GM12878 (cell line): Measurements from ENCODE around the gene PALMD. TPM values are rescaled to one million over a fixed set of nuclear protein-coding genes. Genes with fewer than 3 reads are reported as not detected.

Experiments
- ATAC-seq: fragments of 200-7000 bp; cut with Tn5 transposase; 3 replicates; pipeline ENCODE4 v1.9.1; 2020; ENCODE audit warnings: mild to moderate bottlenecking, moderate library complexity
- BruUV-seq: library from RNA; stranded (reverse); fragments of 400-500 nt; replicated peaks from 2 replicates; lab custom pipeline; 2021; lab: Mats Ljungman, UMichigan
- CTCF ChIA-PET: fragments of 300-600 bp; sonication (Branson Sonifier 250); formaldehyde crosslinking; extraction: SDS; loops from one replicate; lab custom pipeline; 2021; ENCODE audit warnings: inconsistent platforms; lab: Yijun Ruan, JAX
- POLR2A ChIA-PET: fragments of 350-600 bp; formaldehyde crosslinking; extraction: SDS; loops from one replicate; lab custom pipeline; 2021; ENCODE audit warnings: inconsistent platforms; lab: Charles Lee
- RAD21 ChIA-PET: fragments of 300-600 bp; sonication (Branson Sonifier 250); formaldehyde crosslinking; loops from one replicate; lab custom pipeline; 2023; ENCODE audit warnings: antibody characterized with exemption; ENCODE audit not compliant: unreplicated experiment; lab: Charles Lee
- SMC1A ChIA-PET: fragments of 300-600 bp; sonication (Branson Sonifier 250); formaldehyde crosslinking; loops from one replicate; lab custom pipeline; 2023; ENCODE audit not compliant: unreplicated experiment, uncharacterized antibody; lab: Charles Lee
- DNase-seq: peaks from one replicate; pipeline ENCODE4 v3.0.0-alpha.2; 2011; ENCODE audit warnings: low read depth, low spot score
- FAIRE-seq: peaks from 3 replicates; lab custom pipeline; 2011; peaks lifted over from hg19 to GRCh38; lab: Jason Lieb, UNC
- H2AFZ ChIP-seq: 2 replicates; pipeline ENCODE4 v1.6.0; 2011; ENCODE audit warnings: low read depth, low read length, control low read depth; ENCODE audit not compliant: control insufficient read depth
- H3K27ac ChIP-seq: 2 replicates; pipeline ENCODE4 v1.5.1; 2011; ENCODE audit warnings: control low read depth; ENCODE audit not compliant: control insufficient read depth, insufficient read depth
- H3K27me3 ChIP-seq, 2 experiments: replicated peaks in 1 of 2; 2 replicates each; pipeline versions ENCODE4 v1.6.0 to v1.6.1; 2011; ENCODE audit warnings: low read length in 1 of 2; ENCODE audit not compliant: control insufficient read depth in 2 of 2, insufficient read depth in 2 of 2
- H3K36me3 ChIP-seq, 2 experiments: 2 replicates each; pipeline ENCODE4 v1.5.1; 2011; ENCODE audit warnings: low read length in 1 of 2; ENCODE audit not compliant: control insufficient read depth in 2 of 2, insufficient read depth in 2 of 2
- H3K4me1 ChIP-seq: 2 replicates; pipeline ENCODE4 v1.6.1; 2011; ENCODE audit warnings: mild to moderate bottlenecking, low read length, moderate library complexity, mixed read lengths; ENCODE audit not compliant: control insufficient read depth, insufficient read depth
- H3K4me2 ChIP-seq: 2 replicates; pipeline ENCODE4 v1.6.0; 2011; ENCODE audit warnings: control low read depth; ENCODE audit not compliant: control insufficient read depth, insufficient read depth
- H3K4me3 ChIP-seq: fragments of 200-600 bp; sonication (generic); 2 replicates; pipeline ENCODE4 v1.5.1; 2016
- H3K79me2 ChIP-seq: 2 replicates; pipeline ENCODE4 v1.6.0; 2011; ENCODE audit warnings: low read length; ENCODE audit not compliant: control insufficient read depth, insufficient read depth
- H3K9ac ChIP-seq: 2 replicates; pipeline ENCODE4 v1.8.0; 2011; ENCODE audit warnings: low read length, control low read depth, mixed read lengths; ENCODE audit not compliant: control insufficient read depth, insufficient read depth
- H3K9me3 ChIP-seq: replicated peaks from 3 replicates; pipeline ENCODE4 v1.5.1; 2011; ENCODE audit warnings: mild to moderate bottlenecking, low read length; ENCODE audit not compliant: control insufficient read depth, insufficient read depth
- H4K20me1 ChIP-seq: 2 replicates; pipeline ENCODE4 v1.6.0; 2011; ENCODE audit not compliant: control insufficient read depth, insufficient read depth
- ASH2L ChIP-seq: fragments of 300-600, 200-600 bp; sonication (generic); IDR thresholded peaks from 2 replicates; pipeline ENCODE4 v1.6.1; 2017; ENCODE audit warnings: low read depth, mild to moderate bottlenecking, borderline replicate concordance
- ATF7 ChIP-seq: fragments of 450-650 bp; IDR thresholded peaks from 2 replicates; pipeline ENCODE4 v1.6.1; 2016; ENCODE audit warnings: low read depth, mild to moderate bottlenecking
- CBX3 ChIP-seq: fragments of 200-600 bp; sonication (generic); IDR thresholded peaks from 2 replicates; pipeline ENCODE4 v1.6.1; 2016; ENCODE audit warnings: low read depth, borderline replicate concordance
- CBX5 ChIP-seq: sonication (generic); IDR thresholded peaks from 2 replicates; pipeline ENCODE4 v1.6.1; 2016; ENCODE audit warnings: low read depth, moderate library complexity, mild to moderate bottlenecking, inconsistent platforms
- CREM ChIP-seq: IDR thresholded peaks from 2 replicates; pipeline ENCODE4 v1.6.1; 2014; ENCODE audit warnings: antibody characterized with exemption, low read depth
- E2F8 ChIP-seq: fragments of 450-650 bp; IDR thresholded peaks from 2 replicates; pipeline ENCODE4 v1.6.1; 2018; ENCODE audit warnings: mild to moderate bottlenecking, low read depth, moderate library complexity; ENCODE audit not compliant: partially characterized antibody
- EP300 ChIP-seq, 2 experiments: fragments of 150-350 bp in 1 of 2; IDR thresholded peaks; 2 replicates each; pipeline ENCODE4 v1.6.1; 2011 to 2012; ENCODE audit warnings: low read depth in 2 of 2, low read length in 2 of 2, borderline replicate concordance in 1 of 2, improper control_type of control experiment in 1 of 2, inconsistent platforms in 1 of 2; ENCODE audit not compliant: control insufficient read depth in 1 of 2
- GABPA ChIP-seq: IDR thresholded peaks from 2 replicates; pipeline ENCODE4 v1.6.1; 2014; ENCODE audit warnings: antibody characterized with exemption, low read depth, mild to moderate bottlenecking, inconsistent platforms
- RELA ChIP-seq: fragments of 450-650 bp; IDR thresholded peaks from 2 replicates; pipeline ENCODE4 v1.8.0; 2014; ENCODE audit warnings: borderline replicate concordance; ENCODE audit not compliant: partially characterized antibody
- ZNF217 ChIP-seq: fragments of 450-650 bp; IDR thresholded peaks from 2 replicates; pipeline ENCODE4 v1.6.1; 2017; ENCODE audit warnings: antibody characterized with exemption, mild to moderate bottlenecking
- in situ Hi-C: fragments of 300-500 bp; cut with MboI; formaldehyde crosslinking; loops from 9 replicates; pipeline ENCODE4 v1.14.3; 2018; ENCODE audit warnings: mixed read lengths
- intact Hi-C: fragments of 100-400 bp; cut with micrococcal nuclease; formaldehyde crosslinking; loops from one replicate; pipeline ENCODE4 v1.14.2; 2022; ENCODE audit not compliant: unreplicated experiment
- polyA plus RNA-seq, 11 experiments: library from polyadenylated mRNA; depleted of rRNA in 4 of 11; unstranded in 6 of 11; stranded (reverse) in 5 of 11; fragments of >200 nt; fragmentation: Nextera tagmentation in 4 of 11; fragmentation: Illumina TruSeq in 1 of 11; extraction: Ambion mirVana in 4 of 11; extraction: Trizol in 1 of 11; gene quantifications; 1 replicate in 1 of 11; 2 replicates in 10 of 11; pipeline versions ENCODE4 v1.2.1 to v1.2.3, GENCODE V29; 2011 to 2016; ENCODE audit warnings: inconsistent platforms in 2 of 11, missing spikeins in 2 of 11, low read depth in 1 of 11
- total RNA-seq, 4 experiments: library from RNA; depleted of rRNA in 3 of 4; stranded (reverse); fragments of >200 nt in 3 of 4; fragmentation: Illumina TruSeq in 1 of 4; extraction: Trizol in 1 of 4; gene quantifications; 2 replicates each; pipeline versions ENCODE4 v1.2.1 to v1.2.3, GENCODE V29; 2013 to 2021
- TF ChIP-seq, protein P1 (sequence below): fragments of 450-650 bp; IDR thresholded peaks from 2 replicates; pipeline ENCODE4 v1.6.1; 2017; ENCODE audit warnings: antibody characterized with exemption, mild to moderate bottlenecking, moderate library complexity
- TF ChIP-seq, protein P2 (sequence below): fragments of 450-650 bp; IDR thresholded peaks from 2 replicates; pipeline ENCODE4 v1.6.1; 2014; ENCODE audit warnings: mild to moderate bottlenecking
- TF ChIP-seq, protein P3 (sequence below): fragments of 150-350 bp; IDR thresholded peaks from 2 replicates; pipeline ENCODE4 v1.6.1; 2016; ENCODE audit warnings: low read depth, low read length

PALMD gene
- total and polyA plus RNA-seq, 10 of the 15 experiments (the other 5 are each of a cell fraction or from before 2014, with no cell fraction given) = under 0.01 to 0.09 (median 0.04) TPM; not detected in 4

- ChIA-PET SMC1A (no interaction called here), POLR2A (no interaction called here), RAD21 (no interaction called here), CTCF (no interaction called here)
- no peaks in the 10 kb centered on the region for H4K20me1 ChIP-seq
- no peak overlapping the region for H3K27ac ChIP-seq
- no TSS peak for BruUV-seq
- in situ Hi-C loops (loop anchor here (10.0 kb wide), 1 partner anchor 517 kb away; no protein-coding TSS in a partner anchor), intact Hi-C loops (loop anchor here (10.0 kb wide), 1 partner anchor 707 kb away; no protein-coding TSS in a partner anchor)
- no peak overlapping the region for H2AFZ ChIP-seq
- no peak overlapping the region for H3K4me2 ChIP-seq
- no peak for ATAC-seq
- no peak overlapping the region for H3K9ac ChIP-seq
- H3K9me3 ChIP-seq = no peaks in the 10 kb centered on the region
- no peaks in the 10 kb centered on the region for H3K4me1 ChIP-seq
- no peaks in the 10 kb centered on the region; a peak in 3 of 4 replicates for H3K36me3 ChIP-seq
- FAIRE-seq = no peak
- no peaks in the 10 kb centered on the region for H3K27me3 ChIP-seq
- no peak for DNase-seq
- no peak overlapping the region for H3K4me3 ChIP-seq
- H3K79me2 ChIP-seq = no peaks in the 10 kb centered on the region
- TF ChIP-seq, protein P1, sequence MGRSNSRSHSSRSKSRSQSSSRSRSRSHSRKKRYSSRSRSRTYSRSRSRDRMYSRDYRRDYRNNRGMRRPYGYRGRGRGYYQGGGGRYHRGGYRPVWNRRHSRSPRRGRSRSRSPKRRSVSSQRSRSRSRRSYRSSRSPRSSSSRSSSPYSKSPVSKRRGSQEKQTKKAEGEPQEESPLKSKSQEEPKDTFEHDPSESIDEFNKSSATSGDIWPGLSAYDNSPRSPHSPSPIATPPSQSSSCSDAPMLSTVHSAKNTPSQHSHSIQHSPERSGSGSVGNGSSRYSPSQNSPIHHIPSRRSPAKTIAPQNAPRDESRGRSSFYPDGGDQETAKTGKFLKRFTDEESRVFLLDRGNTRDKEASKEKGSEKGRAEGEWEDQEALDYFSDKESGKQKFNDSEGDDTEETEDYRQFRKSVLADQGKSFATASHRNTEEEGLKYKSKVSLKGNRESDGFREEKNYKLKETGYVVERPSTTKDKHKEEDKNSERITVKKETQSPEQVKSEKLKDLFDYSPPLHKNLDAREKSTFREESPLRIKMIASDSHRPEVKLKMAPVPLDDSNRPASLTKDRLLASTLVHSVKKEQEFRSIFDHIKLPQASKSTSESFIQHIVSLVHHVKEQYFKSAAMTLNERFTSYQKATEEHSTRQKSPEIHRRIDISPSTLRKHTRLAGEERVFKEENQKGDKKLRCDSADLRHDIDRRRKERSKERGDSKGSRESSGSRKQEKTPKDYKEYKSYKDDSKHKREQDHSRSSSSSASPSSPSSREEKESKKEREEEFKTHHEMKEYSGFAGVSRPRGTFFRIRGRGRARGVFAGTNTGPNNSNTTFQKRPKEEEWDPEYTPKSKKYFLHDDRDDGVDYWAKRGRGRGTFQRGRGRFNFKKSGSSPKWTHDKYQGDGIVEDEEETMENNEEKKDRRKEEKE = no peak
- no peak for TF ChIP-seq GABPA
- TF ChIP-seq CBX3 = no peak
- TF ChIP-seq ASH2L = no peak
- no peak for TF ChIP-seq E2F8
- no peak for TF ChIP-seq ATF7
- TF ChIP-seq CREM = no peak
- TF ChIP-seq ZNF217 = no peak
- TF ChIP-seq RELA = no peak
- no peak for TF ChIP-seq CBX5
- TF ChIP-seq, protein P2, sequence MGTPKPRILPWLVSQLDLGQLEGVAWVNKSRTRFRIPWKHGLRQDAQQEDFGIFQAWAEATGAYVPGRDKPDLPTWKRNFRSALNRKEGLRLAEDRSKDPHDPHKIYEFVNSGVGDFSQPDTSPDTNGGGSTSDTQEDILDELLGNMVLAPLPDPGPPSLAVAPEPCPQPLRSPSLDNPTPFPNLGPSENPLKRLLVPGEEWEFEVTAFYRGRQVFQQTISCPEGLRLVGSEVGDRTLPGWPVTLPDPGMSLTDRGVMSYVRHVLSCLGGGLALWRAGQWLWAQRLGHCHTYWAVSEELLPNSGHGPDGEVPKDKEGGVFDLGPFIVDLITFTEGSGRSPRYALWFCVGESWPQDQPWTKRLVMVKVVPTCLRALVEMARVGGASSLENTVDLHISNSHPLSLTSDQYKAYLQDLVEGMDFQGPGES = no peak
- TF ChIP-seq EP300 (IDR thresholded peaks at IDR 0.05; ENCODE audit: borderline replicate concordance in 1 of 2, control insufficient read depth in 1 of 2, low read depth in 2 of 2, low read length in 2 of 2) = no peak
- TF ChIP-seq, protein P3, sequence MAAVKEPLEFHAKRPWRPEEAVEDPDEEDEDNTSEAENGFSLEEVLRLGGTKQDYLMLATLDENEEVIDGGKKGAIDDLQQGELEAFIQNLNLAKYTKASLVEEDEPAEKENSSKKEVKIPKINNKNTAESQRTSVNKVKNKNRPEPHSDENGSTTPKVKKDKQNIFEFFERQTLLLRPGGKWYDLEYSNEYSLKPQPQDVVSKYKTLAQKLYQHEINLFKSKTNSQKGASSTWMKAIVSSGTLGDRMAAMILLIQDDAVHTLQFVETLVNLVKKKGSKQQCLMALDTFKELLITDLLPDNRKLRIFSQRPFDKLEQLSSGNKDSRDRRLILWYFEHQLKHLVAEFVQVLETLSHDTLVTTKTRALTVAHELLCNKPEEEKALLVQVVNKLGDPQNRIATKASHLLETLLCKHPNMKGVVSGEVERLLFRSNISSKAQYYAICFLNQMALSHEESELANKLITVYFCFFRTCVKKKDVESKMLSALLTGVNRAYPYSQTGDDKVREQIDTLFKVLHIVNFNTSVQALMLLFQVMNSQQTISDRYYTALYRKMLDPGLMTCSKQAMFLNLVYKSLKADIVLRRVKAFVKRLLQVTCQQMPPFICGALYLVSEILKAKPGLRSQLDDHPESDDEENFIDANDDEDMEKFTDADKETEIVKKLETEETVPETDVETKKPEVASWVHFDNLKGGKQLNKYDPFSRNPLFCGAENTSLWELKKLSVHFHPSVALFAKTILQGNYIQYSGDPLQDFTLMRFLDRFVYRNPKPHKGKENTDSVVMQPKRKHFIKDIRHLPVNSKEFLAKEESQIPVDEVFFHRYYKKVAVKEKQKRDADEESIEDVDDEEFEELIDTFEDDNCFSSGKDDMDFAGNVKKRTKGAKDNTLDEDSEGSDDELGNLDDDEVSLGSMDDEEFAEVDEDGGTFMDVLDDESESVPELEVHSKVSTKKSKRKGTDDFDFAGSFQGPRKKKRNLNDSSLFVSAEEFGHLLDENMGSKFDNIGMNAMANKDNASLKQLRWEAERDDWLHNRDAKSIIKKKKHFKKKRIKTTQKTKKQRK = no peak
Measured at GRCh38 chr1:99702221-99702620, 56.3 kb downstream of the PALMD start.
